HepG2 (cell line): ENCODE data around the gene ANKRD11. TPM values are rescaled to one million over a fixed set of nuclear protein-coding genes. Genes with fewer than 3 reads are reported as not detected.

Source experiments
- ATAC-seq: fragments of 200-7000 bp; cut with Tn5 transposase; 3 replicates; pipeline ENCODE4 v1.9.1; 2020; ENCODE audit warnings: mild to moderate bottlenecking, moderate library complexity
- BruUV-seq: library from RNA; stranded (reverse); fragments of 400-500 nt; replicated peaks from 2 replicates; lab custom pipeline; 2021; lab: Mats Ljungman, UMichigan
- CTCF ChIA-PET: fragments of 300-600 bp; formaldehyde crosslinking; extraction: SDS; loops from one replicate; lab custom pipeline; 2021; ENCODE audit warnings: low total read pairs, inconsistent platforms, low intra/inter-chr PET ratio; lab: Yijun Ruan, JAX
- POLR2A ChIA-PET: fragments of 350-600 bp; sonication (Branson Sonifier 250); formaldehyde crosslinking; loops from one replicate; lab custom pipeline; 2020; ENCODE audit warnings: antibody characterized with exemption, inconsistent platforms; lab: Yijun Ruan, JAX
- DNase-seq: peaks from one replicate; pipeline ENCODE4 v3.0.0-alpha.2; 2015; ENCODE audit warnings: low spot score
- FAIRE-seq: peaks from 3 replicates; lab custom pipeline; 2011; peaks lifted over from hg19 to GRCh38; lab: Jason Lieb, UNC
- H2AFZ ChIP-seq: one replicate; pipeline ENCODE4 v1.6.1; 2011; ENCODE audit warnings: low read length, inconsistent platforms
- H3K27ac ChIP-seq: fragments of 300-600 bp; 3 replicates; pipeline ENCODE4 v1.8.0; 2011; ENCODE audit warnings: mixed run types, mild to moderate bottlenecking, mixed read lengths, low read length, inconsistent platforms; ENCODE audit not compliant: insufficient read depth; ENCODE audit errors: extremely low read length
- H3K27me3 ChIP-seq, 2 experiments: fragments of 200-600 bp in 1 of 2; 2 replicates in 1 of 2; 3 replicates in 1 of 2; pipeline versions ENCODE4 v1.6.0 to v1.8.0; 2011; ENCODE audit warnings: low read length in 2 of 2, mild to moderate bottlenecking in 2 of 2, moderate library complexity in 2 of 2, inconsistent platforms in 1 of 2; ENCODE audit not compliant: insufficient read depth in 2 of 2, control insufficient read depth in 1 of 2
- H3K36me3 ChIP-seq, 2 experiments: fragments of 200-600 bp in 1 of 2; replicated peaks in 1 of 2; 2 replicates in 1 of 2; 3 replicates in 1 of 2; pipeline versions ENCODE4 v1.5.1 to v1.8.0; 2011; ENCODE audit warnings: low read length in 2 of 2, inconsistent platforms in 1 of 2; ENCODE audit not compliant: insufficient read depth in 2 of 2, control insufficient read depth in 1 of 2
- H3K4me1 ChIP-seq: 2 replicates; pipeline ENCODE4 v1.5.1; 2012; ENCODE audit warnings: low read length, inconsistent platforms; ENCODE audit not compliant: insufficient read depth
- H3K4me2 ChIP-seq: 2 replicates; pipeline ENCODE4 v1.6.0; 2011; ENCODE audit warnings: low read depth, low read length, inconsistent platforms
- H3K4me3 ChIP-seq, 3 experiments: fragments of 200-600 bp in 1 of 3; sonication (generic), shearing (Covaris generic) in 1 of 3; replicated peaks in 1 of 3; 2 replicates each; pipeline ENCODE4 v1.5.1; 2011 to 2016; ENCODE audit warnings: low read length in 3 of 3, inconsistent platforms in 2 of 3, low read depth in 2 of 3, mild to moderate bottlenecking in 2 of 3, control low read depth in 1 of 3, mixed read lengths in 1 of 3; ENCODE audit not compliant: insufficient read depth in 1 of 3
- H3K79me2 ChIP-seq: one replicate; pipeline ENCODE4 v1.6.1; 2011; ENCODE audit warnings: low read length, inconsistent platforms; ENCODE audit not compliant: insufficient read depth
- H3K9ac ChIP-seq: 2 replicates; pipeline ENCODE4 v1.6.0; 2011; ENCODE audit warnings: mild to moderate bottlenecking, low read depth, low read length, inconsistent platforms; ENCODE audit not compliant: insufficient read depth
- H3K9me3 ChIP-seq: 2 replicates; pipeline ENCODE4 v1.5.1; 2012; ENCODE audit warnings: mild to moderate bottlenecking, low read length
- H4K20me1 ChIP-seq: 2 replicates; pipeline ENCODE4 v1.6.0; 2011; ENCODE audit warnings: inconsistent platforms, mild to moderate bottlenecking, low read length, moderate library complexity; ENCODE audit not compliant: insufficient read depth
- ARID4A ChIP-seq: sonication (generic); formaldehyde crosslinking; IDR thresholded peaks from 2 replicates; pipeline ENCODE4 v1.5.0; 2020; ENCODE audit warnings: mild to moderate bottlenecking, missing genetic modification reagents, borderline replicate concordance
- LCORL ChIP-seq, 2 experiments: fragments of 450-650 bp in 1 of 2; sonication (generic) in 1 of 2; formaldehyde crosslinking in 1 of 2; IDR thresholded peaks; 2 replicates each; pipeline versions ENCODE4 v1.5.0 to v1.6.1; 2017 to 2020; ENCODE audit warnings: antibody characterized with exemption in 1 of 2, missing genetic modification reagents in 1 of 2
- MAF1 ChIP-seq: sonication (generic); formaldehyde crosslinking; IDR thresholded peaks from 2 replicates; pipeline ENCODE4 v1.5.0; 2020; ENCODE audit warnings: missing genetic modification reagents, borderline replicate concordance
- MED13 ChIP-seq: sonication (generic); formaldehyde crosslinking; IDR thresholded peaks from 2 replicates; pipeline ENCODE4 v1.5.0; 2020; ENCODE audit warnings: missing genetic modification reagents
- NKX3-1 ChIP-seq: sonication (generic); formaldehyde crosslinking; IDR thresholded peaks from 2 replicates; pipeline ENCODE4 v1.5.0; 2020; ENCODE audit warnings: missing genetic modification reagents
- PAF1 ChIP-seq: IDR thresholded peaks from 2 replicates; pipeline ENCODE4 v1.6.1; 2016; ENCODE audit warnings: missing genetic modification reagents, missing compliant biosample characterization
- PRMT3 ChIP-seq: sonication (generic); formaldehyde crosslinking; IDR thresholded peaks from 2 replicates; pipeline ENCODE4 v1.8.1; 2022; ENCODE audit warnings: low read depth, mild to moderate bottlenecking, moderate library complexity, missing genetic modification reagents, borderline replicate concordance
- RELA ChIP-seq: sonication (generic); formaldehyde crosslinking; IDR thresholded peaks from 2 replicates; pipeline ENCODE4 v1.4.0; 2020; ENCODE audit warnings: missing genetic modification reagents
- REPIN1 ChIP-seq: sonication (generic); formaldehyde crosslinking; IDR thresholded peaks from 2 replicates; pipeline ENCODE4 v1.8.0; 2022; ENCODE audit warnings: missing genetic modification reagents, low read depth, mild to moderate bottlenecking, borderline replicate concordance
- SATB2 ChIP-seq: sonication (generic); formaldehyde crosslinking; IDR thresholded peaks from 2 replicates; pipeline ENCODE4 v1.5.0; 2020; ENCODE audit warnings: missing genetic modification reagents
- SMAD9 ChIP-seq: sonication (generic); formaldehyde crosslinking; IDR thresholded peaks from 2 replicates; pipeline ENCODE4 v1.5.1; 2020; ENCODE audit warnings: mild to moderate bottlenecking, missing genetic modification reagents
- SP5 ChIP-seq: IDR thresholded peaks from 2 replicates; pipeline ENCODE4 v1.6.1; 2016; ENCODE audit warnings: low read depth, borderline replicate concordance
- TBX2 ChIP-seq: sonication (generic); formaldehyde crosslinking; IDR thresholded peaks from 2 replicates; pipeline ENCODE4 v1.5.0; 2020; ENCODE audit warnings: missing genetic modification reagents, mild to moderate bottlenecking, borderline replicate concordance
- TBX3 ChIP-seq: fragments of 450-650 bp; IDR thresholded peaks from 2 replicates; pipeline ENCODE4 v1.6.1; 2017; ENCODE audit warnings: antibody characterized with exemption, mild to moderate bottlenecking, inconsistent platforms, borderline replicate concordance
- THAP8 ChIP-seq: sonication (generic); formaldehyde crosslinking; IDR thresholded peaks from 2 replicates; pipeline ENCODE4 v1.5.1; 2020; ENCODE audit warnings: missing genetic modification reagents, mild to moderate bottlenecking, borderline replicate concordance
- ZBTB14 ChIP-seq: sonication (generic); formaldehyde crosslinking; IDR thresholded peaks from 2 replicates; pipeline ENCODE4 v1.4.0; 2020; ENCODE audit warnings: missing genetic modification reagents
- ZBTB7A ChIP-seq: sonication (generic); formaldehyde crosslinking; IDR thresholded peaks from 2 replicates; pipeline ENCODE4 v1.8.0; 2022; ENCODE audit warnings: mild to moderate bottlenecking, missing genetic modification reagents
- ZNF598 ChIP-seq: sonication (generic); formaldehyde crosslinking; IDR thresholded peaks from 2 replicates; pipeline ENCODE4 v1.5.1; 2020; ENCODE audit warnings: mild to moderate bottlenecking, missing genetic modification reagents, borderline replicate concordance
- ZNF652 ChIP-seq: IDR thresholded peaks from 2 replicates; pipeline ENCODE4 v1.6.1; 2016; ENCODE audit warnings: low read depth, borderline replicate concordance
- WGBS: methylation state at CpG from one replicate; pipeline ENCODE4 v1.1.6; 2017; ENCODE audit warnings: low lambda C conversion rate; 5-methylcytosine and 5-hydroxymethylcytosine counted together
- in situ Hi-C: cut with HindIII; loops from 2 replicates; pipeline ENCODE4 v1.10.0; 2017; ENCODE audit warnings: low pct_unique_long_range_greater_than_20kb; ENCODE audit not compliant: extremely low pct_ligation_motif_present
- intact Hi-C: fragments of 100-400 bp; cut with micrococcal nuclease; formaldehyde crosslinking; loops from one replicate; pipeline ENCODE4 v1.10.0; 2022; ENCODE audit not compliant: unreplicated experiment
- polyA plus RNA-seq, 8 experiments: library from polyadenylated mRNA; depleted of rRNA in 3 of 8; stranded (reverse) in 7 of 8; unstranded in 1 of 8; fragments of >200 nt; fragmentation: Illumina TruSeq in 4 of 8; extraction: Trizol in 4 of 8; gene quantifications; 2 replicates each; pipeline versions ENCODE4 v1.2.1 to v1.2.3, GENCODE V29; 2011 to 2016; ENCODE audit warnings: low read depth in 4 of 8, missing spikeins in 1 of 8, mixed read lengths in 1 of 8; ENCODE audit not compliant: insufficient read depth in 1 of 8
- total RNA-seq, 5 experiments: library from RNA; depleted of rRNA; stranded (reverse); fragments of >200 nt; fragmentation: Illumina TruSeq; extraction: Trizol; gene quantifications; 2 replicates each; pipeline ENCODE4 v1.2.3, GENCODE V29; 2016; ENCODE audit warnings: low read depth in 1 of 5

ANKRD11 gene
- total and polyA plus RNA-seq, 2 of the 13 experiments (the other 11 are each of a cell fraction or from before 2014, with no cell fraction given): 21.4 to 38.4 TPM

GRCh38 chr16:89495121-89495520, 4.8 kb upstream of the ANKRD11 start:
- ATAC-seq: no peak
- intact Hi-C loops: no loop called here
- TF ChIP-seq REPIN1 (CRISPR knock-in tag) (no peak), SATB2 (CRISPR knock-in tag) (no peak), ZBTB14 (CRISPR knock-in tag) (no peak), ZBTB7A (CRISPR knock-in tag) (0 out of 2 replicates have a peak, but pooled peaks have one; percentile 55), ZNF652 (CRISPR knock-in tag) (no peak), RELA (CRISPR knock-in tag) (no peak), SP5 (CRISPR knock-in tag) (peak; percentile 85), SMAD9 (no peak), LCORL (IDR thresholded peaks at IDR 0.05) (no peak), LCORL (CRISPR knock-in tag; IDR thresholded peaks at IDR 0.05) (peak; percentile 30; the same call in 1 of the 2 replicates), TBX2 (CRISPR knock-in tag) (peak; percentile 67), PAF1 (CRISPR knock-in tag) (no peak), ARID4A (CRISPR knock-in tag) (peak; percentile 36; the same call in 1 of the 2 replicates), NKX3-1 (no peak), THAP8 (no peak), ZNF598 (no peak), MED13 (CRISPR knock-in tag) (no peak), PRMT3 (CRISPR knock-in tag) (no peak), MAF1 (no peak), TBX3 (peak; percentile 75; the same call in 1 of the 2 replicates)

More at GRCh38 chr16:89495121-89495520, 4.8 kb upstream of the ANKRD11 start:
- no peak overlapping the region for H2AFZ ChIP-seq
- H3K27ac ChIP-seq: no peak overlapping the region
- no peak overlapping the region; the same call in 1 of the 2 replicates for H3K4me2 ChIP-seq
- H3K27me3 ChIP-seq: no peaks in the 10 kb centered on the region
- no TSS peak for BruUV-seq
- peaks cover 30% of the 10 kb centered on the region for H3K4me1 ChIP-seq
- DNase-seq: no peak
- H3K9ac ChIP-seq: no peak overlapping the region
- POLR2A ChIA-PET: interaction anchor here (0.7 to 2.1 kb wide), 4 partner anchors 10 to 118 kb away, joined by 3 to 20 read pairs (median 8); partner anchors contain the start of gene SPG7
- 52% methylated on average over 3 of the region's 3 CpGs for WGBS
- no peaks in the 10 kb centered on the region for H3K9me3 ChIP-seq
- in situ Hi-C loops: no loop called here
- FAIRE-seq: no peak
- CTCF ChIA-PET: no interaction called here
- no peaks in the 10 kb centered on the region; a peak in 1 of 5 replicates for H3K36me3 ChIP-seq
- peaks cover 16% of the 10 kb centered on the region for H3K79me2 ChIP-seq
- H3K4me3 ChIP-seq: no peak overlapping the region
- H4K20me1 ChIP-seq: no peaks in the 10 kb centered on the region
